ENCODE measurements around the gene FAM124B. TPM values are rescaled to one million over a fixed set of nuclear protein-coding genes. Genes with fewer than 3 reads are reported as not detected.

The FAM124B gene
- total RNA-seq, 1 experiment from 2014 or later = not detected

DNA sequence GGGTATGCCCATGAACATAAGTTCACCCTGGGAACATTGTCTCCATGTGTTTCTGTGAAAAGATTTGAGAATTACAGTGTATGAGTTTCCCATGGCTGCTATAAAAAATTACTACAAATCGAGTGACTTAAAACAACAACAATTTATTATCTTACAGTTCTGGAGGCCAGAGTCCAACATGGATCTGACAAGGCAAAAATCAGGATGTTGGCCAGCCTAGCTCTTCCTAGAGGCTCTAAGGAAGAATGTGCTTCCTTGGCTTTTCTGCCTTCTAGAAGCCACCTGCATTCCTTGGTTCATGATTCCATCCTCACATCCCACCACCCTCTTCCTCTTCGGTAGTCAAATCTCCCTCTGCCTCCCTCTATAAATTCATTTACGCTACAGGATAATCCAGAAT lies 38.6 kb downstream of the FAM124B start:
- Histone ChIP-seq H3K27ac (ENCODE audit: low read length) (no peak overlapping the region), H3K4me1 (ENCODE audit: insufficient read depth, low read length) (peaks cover 36% of the 10 kb centered on the region), H3K4me2 (ENCODE audit: low read length) (no peak overlapping the region), H3F3A (ENCODE audit: low read length, unreplicated experiment) (no peaks in the 10 kb centered on the region), H2AFZ (ENCODE audit: low read length) (no peak overlapping the region), H3K9me3 (ENCODE audit: low read length) (no peaks in the 10 kb centered on the region), H3K27me3 (ENCODE audit: low read length) (no peaks in the 10 kb centered on the region), H3K79me2 (ENCODE audit: low read length) (no peaks in the 10 kb centered on the region), H3K36me3 (ENCODE audit: low read depth, low read length) (no peaks in the 10 kb centered on the region), H3K9ac (ENCODE audit: low read length) (no peak overlapping the region), H4K20me1 (ENCODE audit: low read length) (no peaks in the 10 kb centered on the region), H3K9me2 (replicated peaks; ENCODE audit: low read length) (no peaks in the 10 kb centered on the region), H3K4me3 (ENCODE audit: low read length) (no peak overlapping the region)
- ChIA-PET CTCF (no interaction called here), POLR2A (ENCODE audit: unreplicated experiment) (no interaction called here)
- intact Hi-C loops (cut with micrococcal nuclease) = no loop called here
- BruUV-seq (replicated peaks) = no TSS peak
- ATAC-seq (no peak), DNase-seq (no peak)
- TF ChIP-seq, protein P1, sequence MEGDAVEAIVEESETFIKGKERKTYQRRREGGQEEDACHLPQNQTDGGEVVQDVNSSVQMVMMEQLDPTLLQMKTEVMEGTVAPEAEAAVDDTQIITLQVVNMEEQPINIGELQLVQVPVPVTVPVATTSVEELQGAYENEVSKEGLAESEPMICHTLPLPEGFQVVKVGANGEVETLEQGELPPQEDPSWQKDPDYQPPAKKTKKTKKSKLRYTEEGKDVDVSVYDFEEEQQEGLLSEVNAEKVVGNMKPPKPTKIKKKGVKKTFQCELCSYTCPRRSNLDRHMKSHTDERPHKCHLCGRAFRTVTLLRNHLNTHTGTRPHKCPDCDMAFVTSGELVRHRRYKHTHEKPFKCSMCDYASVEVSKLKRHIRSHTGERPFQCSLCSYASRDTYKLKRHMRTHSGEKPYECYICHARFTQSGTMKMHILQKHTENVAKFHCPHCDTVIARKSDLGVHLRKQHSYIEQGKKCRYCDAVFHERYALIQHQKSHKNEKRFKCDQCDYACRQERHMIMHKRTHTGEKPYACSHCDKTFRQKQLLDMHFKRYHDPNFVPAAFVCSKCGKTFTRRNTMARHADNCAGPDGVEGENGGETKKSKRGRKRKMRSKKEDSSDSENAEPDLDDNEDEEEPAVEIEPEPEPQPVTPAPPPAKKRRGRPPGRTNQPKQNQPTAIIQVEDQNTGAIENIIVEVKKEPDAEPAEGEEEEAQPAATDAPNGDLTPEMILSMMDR (conservative IDR thresholded peaks at IDR 0.05; ENCODE audit: low read depth, low read length) = peak; percentile 29; the same call in 1 of the 2 replicates
- TF ChIP-seq EZH2phosphoT487 (IDR thresholded peaks at IDR 0.05; ENCODE audit: borderline replicate concordance, low read length) = no peak
- no peak for TF ChIP-seq EZH2 (IDR thresholded peaks at IDR 0.05; ENCODE audit: low read length, unreplicated experiment)

DNA sequence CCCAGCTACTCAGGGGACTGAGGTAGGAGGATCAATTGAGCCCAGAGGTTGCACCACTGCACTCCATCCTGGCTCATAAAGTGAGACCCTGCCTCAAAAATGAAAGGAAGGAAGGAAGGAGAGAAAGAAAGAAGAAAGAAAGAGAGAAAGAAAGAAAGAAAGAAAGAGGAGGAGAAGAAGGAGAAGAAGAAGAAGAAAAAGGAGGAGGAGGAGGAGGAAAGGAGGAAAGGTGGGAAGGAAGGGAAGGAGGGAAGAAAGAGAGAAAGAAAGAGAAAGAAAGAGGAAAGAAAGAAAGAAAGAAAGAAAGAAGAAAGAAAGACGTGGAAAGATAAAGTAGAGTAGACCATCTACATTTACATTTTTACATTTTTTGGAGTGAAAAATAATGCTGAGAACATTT lies 39.8 kb downstream of the FAM124B start:
- Histone ChIP-seq H3K9me3 (ENCODE audit: low read length) (no peaks in the 10 kb centered on the region), H3F3A (ENCODE audit: low read length, unreplicated experiment) (no peaks in the 10 kb centered on the region), H3K27me3 (ENCODE audit: low read length) (no peaks in the 10 kb centered on the region), H3K27ac (ENCODE audit: low read length) (no peak overlapping the region), H3K4me2 (ENCODE audit: low read length) (no peak overlapping the region), H3K9ac (ENCODE audit: low read length) (no peak overlapping the region), H3K4me3 (ENCODE audit: low read length) (no peak overlapping the region), H3K9me2 (replicated peaks; ENCODE audit: low read length) (no peaks in the 10 kb centered on the region), H4K20me1 (ENCODE audit: low read length) (no peaks in the 10 kb centered on the region), H3K79me2 (ENCODE audit: low read length) (no peaks in the 10 kb centered on the region), H3K4me1 (ENCODE audit: insufficient read depth, low read length) (peaks cover 36% of the 10 kb centered on the region), H3K36me3 (ENCODE audit: low read depth, low read length) (no peaks in the 10 kb centered on the region), H2AFZ (ENCODE audit: low read length) (no peak overlapping the region)
- BruUV-seq (replicated peaks) = no TSS peak
- intact Hi-C loops (cut with micrococcal nuclease) = no loop called here
- CTCF ChIA-PET = no interaction called here
- no peak for ATAC-seq
- POLR2A ChIA-PET (ENCODE audit: unreplicated experiment) = no interaction called here
- no peak for DNase-seq
- TF ChIP-seq EZH2 (IDR thresholded peaks at IDR 0.05; ENCODE audit: low read length, unreplicated experiment) = no peak
- TF ChIP-seq, protein P1 (conservative IDR thresholded peaks at IDR 0.05; ENCODE audit: low read depth, low read length) = no peak
- no peak for TF ChIP-seq EZH2phosphoT487 (IDR thresholded peaks at IDR 0.05; ENCODE audit: borderline replicate concordance, low read length)

DNA sequence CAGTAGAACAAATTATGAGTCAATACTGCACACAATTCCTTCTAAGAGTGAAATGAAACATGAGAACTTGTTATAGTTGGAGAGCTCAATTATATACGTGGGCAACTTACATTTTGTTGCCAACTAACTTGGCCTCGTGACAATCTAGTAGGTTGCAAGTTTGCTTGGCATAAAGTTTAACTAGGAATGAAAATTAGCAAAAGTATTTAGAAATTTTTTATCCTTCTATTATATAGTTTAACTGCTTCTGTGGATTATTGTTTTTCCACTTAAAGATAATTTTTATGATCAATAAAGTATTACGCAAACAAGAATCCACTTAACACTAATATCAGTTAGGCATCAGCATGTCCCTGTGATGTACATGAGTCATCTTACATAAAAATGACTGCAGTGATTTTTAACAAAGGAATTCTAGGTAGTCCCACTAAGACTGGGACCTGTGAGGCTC lies 41.1 kb downstream of the FAM124B start:
- H3K9me3 ChIP-seq (ENCODE audit: low read length) = no peaks in the 10 kb centered on the region
- CTCF ChIA-PET = interaction anchor here (0.5 to 1.1 kb wide), 5 partner anchors 8 to 1609 kb away, joined by 3 to 6 read pairs (median 4); no protein-coding TSS in a partner anchor
- intact Hi-C loops (cut with micrococcal nuclease) = no loop called here

More for the DNA sequence above, 41.1 kb downstream of the FAM124B start:
- DNase-seq (peak; percentile 79), ATAC-seq (peak; percentile 91)
- Histone ChIP-seq H3K4me3 (ENCODE audit: low read length) (no peak overlapping the region), H3K4me2 (ENCODE audit: low read length) (peak overlapping the region; percentile 41; the same call in 1 of the 2 replicates), H2AFZ (ENCODE audit: low read length) (no peak overlapping the region), H3K9me2 (replicated peaks; ENCODE audit: low read length) (no peaks in the 10 kb centered on the region), H3F3A (ENCODE audit: low read length, unreplicated experiment) (no peaks in the 10 kb centered on the region), H3K4me1 (ENCODE audit: insufficient read depth, low read length) (peaks cover 24% of the 10 kb centered on the region), H4K20me1 (ENCODE audit: low read length) (no peaks in the 10 kb centered on the region), H3K27me3 (ENCODE audit: low read length) (no peaks in the 10 kb centered on the region), H3K79me2 (ENCODE audit: low read length) (no peaks in the 10 kb centered on the region), H3K36me3 (ENCODE audit: low read depth, low read length) (no peaks in the 10 kb centered on the region), H3K27ac (ENCODE audit: low read length) (peak overlapping the region; percentile 42), H3K9ac (ENCODE audit: low read length) (no peak overlapping the region)
- TF ChIP-seq, protein P1 (conservative IDR thresholded peaks at IDR 0.05; ENCODE audit: low read depth, low read length) = no peak
- TF ChIP-seq EZH2 (IDR thresholded peaks at IDR 0.05; ENCODE audit: low read length, unreplicated experiment) = no peak
- no peak for TF ChIP-seq EZH2phosphoT487 (IDR thresholded peaks at IDR 0.05; ENCODE audit: borderline replicate concordance, low read length)
- POLR2A ChIA-PET (ENCODE audit: unreplicated experiment) = interaction anchor here (0.5 kb wide), 2 partner anchors 107 to 225 kb away, joined by 5 read pairs; partner anchors contain the start of gene CUL3
- BruUV-seq (replicated peaks) = no TSS peak

Data from PC-3 (cell line).